DOHH2 (cell line): Measurements from ENCODE around the gene SNX20.

Source experiments
- H3F3A ChIP-seq: fragments of 200-600 bp; sonication (generic), shearing (Covaris generic); 2 replicates; pipeline ENCODE4 v1.6.0; 2016; ENCODE audit warnings: antibody characterized with exemption, mild to moderate bottlenecking; ENCODE audit not compliant: control insufficient read depth, insufficient read depth
- H3K27ac ChIP-seq: fragments of 200-600 bp; sonication (generic); 2 replicates; pipeline ENCODE4 v1.5.1; 2014; ENCODE audit warnings: low read depth, mild to moderate bottlenecking, low read length, moderate library complexity
- H3K27me3 ChIP-seq: fragments of 200-600 bp; sonication (generic); 2 replicates; pipeline ENCODE4 v1.6.1; 2014; ENCODE audit warnings: mild to moderate bottlenecking, low read length, mixed read lengths; ENCODE audit not compliant: control insufficient read depth
- H3K36me3 ChIP-seq: fragments of 200-600 bp; sonication (generic); 2 replicates; pipeline ENCODE4 v1.6.1; 2014; ENCODE audit warnings: mild to moderate bottlenecking, low read length, moderate library complexity, mixed read lengths; ENCODE audit not compliant: control insufficient read depth
- H3K4me1 ChIP-seq: fragments of 200-600 bp; sonication (generic); 2 replicates; pipeline ENCODE4 v1.6.1; 2014; ENCODE audit warnings: mild to moderate bottlenecking, low read length, mixed read lengths; ENCODE audit not compliant: control insufficient read depth
- H3K4me2 ChIP-seq: fragments of 200-600 bp; sonication (generic); 2 replicates; pipeline ENCODE4 v1.6.0; 2014; ENCODE audit warnings: mild to moderate bottlenecking, low read length, moderate library complexity
- H3K4me3 ChIP-seq: fragments of 200-600 bp; sonication (generic); 2 replicates; pipeline ENCODE4 v1.5.1; 2014; ENCODE audit warnings: mild to moderate bottlenecking, low read length, mixed read lengths
- H3K79me2 ChIP-seq: fragments of 200-600 bp; sonication (generic); 2 replicates; pipeline ENCODE4 v1.6.1; 2014; ENCODE audit warnings: mild to moderate bottlenecking, low read length, mixed read lengths; ENCODE audit not compliant: control insufficient read depth
- H3K9me2 ChIP-seq: fragments of 200-600 bp; sonication (generic); replicated peaks from 2 replicates; pipeline ENCODE4 v1.6.1; 2014; ENCODE audit warnings: mild to moderate bottlenecking, low read length, mixed read lengths; ENCODE audit not compliant: control insufficient read depth
- H3K9me3 ChIP-seq: fragments of 200-600 bp; sonication (generic); 2 replicates; pipeline ENCODE4 v1.6.1; 2014; ENCODE audit warnings: antibody characterized with exemption, low read length, mixed read lengths; ENCODE audit not compliant: control insufficient read depth, insufficient read depth
- H4K20me1 ChIP-seq: fragments of 200-600 bp; sonication (generic); 2 replicates; pipeline ENCODE4 v1.6.0; 2014; ENCODE audit warnings: low read depth, mild to moderate bottlenecking, antibody characterized with exemption, low read length, moderate library complexity; ENCODE audit not compliant: control insufficient read depth, insufficient read depth
- EZH2phosphoT487 ChIP-seq: fragments of 200-600 bp; sonication (generic); IDR thresholded peaks from 2 replicates; pipeline ENCODE4 v1.6.1; 2017; ENCODE audit warnings: borderline replicate concordance, mild to moderate bottlenecking, antibody characterized with exemption, low read length, moderate library complexity, mixed read lengths
- TF ChIP-seq, protein P1 (sequence below): fragments of 200-600 bp; sonication (generic); IDR thresholded peaks from one replicate; pipeline ENCODE4 v1.5.1; 2014; ENCODE audit warnings: antibody characterized with exemption, mild to moderate bottlenecking, low read depth, low read length; ENCODE audit not compliant: poor library complexity, severe bottlenecking

Gene SNX20

DNA sequence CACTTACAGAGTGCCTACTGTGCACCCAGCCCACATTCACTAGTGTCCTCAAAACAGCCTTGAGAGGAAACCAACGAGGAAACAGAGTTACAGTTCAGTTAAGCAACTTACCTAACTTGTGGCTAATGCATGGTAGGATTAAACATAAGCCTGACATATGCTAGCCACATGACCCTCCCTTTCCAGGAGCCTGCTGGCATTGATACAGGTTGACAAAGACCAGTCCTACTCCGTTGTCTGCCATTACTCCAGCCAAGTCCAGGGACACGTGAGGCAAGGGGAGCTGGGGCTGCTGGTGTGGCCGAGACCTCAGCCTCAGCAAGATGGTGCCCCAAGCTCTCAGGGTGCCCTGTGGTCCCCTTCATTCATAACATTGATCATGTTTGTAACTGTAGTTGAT lies 37.9 kb downstream of the SNX20 start:
- no peak overlapping the region for H3K27ac ChIP-seq
- no peaks in the 10 kb centered on the region for H3K79me2 ChIP-seq
- H4K20me1 ChIP-seq = no peaks in the 10 kb centered on the region
- H3K4me1 ChIP-seq = no peaks in the 10 kb centered on the region
- no peaks in the 10 kb centered on the region for H3K36me3 ChIP-seq
- no peaks in the 10 kb centered on the region for H3K9me3 ChIP-seq
- no peaks in the 10 kb centered on the region for H3K9me2 ChIP-seq
- no peaks in the 10 kb centered on the region for H3F3A ChIP-seq
- peaks cover 2% of the 10 kb centered on the region for H3K27me3 ChIP-seq
- H3K4me3 ChIP-seq = no peak overlapping the region
- TF ChIP-seq EZH2phosphoT487 = no peak
- TF ChIP-seq, protein P1, sequence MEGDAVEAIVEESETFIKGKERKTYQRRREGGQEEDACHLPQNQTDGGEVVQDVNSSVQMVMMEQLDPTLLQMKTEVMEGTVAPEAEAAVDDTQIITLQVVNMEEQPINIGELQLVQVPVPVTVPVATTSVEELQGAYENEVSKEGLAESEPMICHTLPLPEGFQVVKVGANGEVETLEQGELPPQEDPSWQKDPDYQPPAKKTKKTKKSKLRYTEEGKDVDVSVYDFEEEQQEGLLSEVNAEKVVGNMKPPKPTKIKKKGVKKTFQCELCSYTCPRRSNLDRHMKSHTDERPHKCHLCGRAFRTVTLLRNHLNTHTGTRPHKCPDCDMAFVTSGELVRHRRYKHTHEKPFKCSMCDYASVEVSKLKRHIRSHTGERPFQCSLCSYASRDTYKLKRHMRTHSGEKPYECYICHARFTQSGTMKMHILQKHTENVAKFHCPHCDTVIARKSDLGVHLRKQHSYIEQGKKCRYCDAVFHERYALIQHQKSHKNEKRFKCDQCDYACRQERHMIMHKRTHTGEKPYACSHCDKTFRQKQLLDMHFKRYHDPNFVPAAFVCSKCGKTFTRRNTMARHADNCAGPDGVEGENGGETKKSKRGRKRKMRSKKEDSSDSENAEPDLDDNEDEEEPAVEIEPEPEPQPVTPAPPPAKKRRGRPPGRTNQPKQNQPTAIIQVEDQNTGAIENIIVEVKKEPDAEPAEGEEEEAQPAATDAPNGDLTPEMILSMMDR = no peak
- H3K4me2 ChIP-seq = no peak overlapping the region

DNA sequence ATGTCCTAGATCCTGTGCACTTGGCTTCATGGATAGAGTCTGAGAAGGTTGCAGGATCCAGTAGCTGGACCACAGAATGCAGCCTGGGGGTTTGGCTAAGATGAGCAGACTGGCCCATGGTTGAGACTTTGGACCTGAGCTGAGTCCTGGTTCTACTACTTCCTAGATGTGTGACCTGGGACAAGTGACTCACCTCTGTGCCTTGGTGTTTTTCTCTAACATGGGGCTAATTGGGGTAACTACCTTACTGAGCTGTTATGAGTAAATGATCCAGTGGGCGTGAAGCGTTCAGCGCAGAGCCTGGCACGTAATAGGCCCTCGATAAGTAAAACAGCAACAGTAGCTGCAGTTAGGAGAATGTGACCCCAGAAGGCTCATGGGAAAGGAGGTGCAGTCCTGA lies 38.8 kb downstream of the SNX20 start:
- Histone ChIP-seq H3K79me2 (no peaks in the 10 kb centered on the region), H3K27me3 (peaks cover 2% of the 10 kb centered on the region), H4K20me1 (no peaks in the 10 kb centered on the region), H3K9me3 (no peaks in the 10 kb centered on the region), H3K4me2 (no peak overlapping the region), H3K4me1 (no peaks in the 10 kb centered on the region), H3K4me3 (no peak overlapping the region), H3F3A (no peaks in the 10 kb centered on the region), H3K36me3 (no peaks in the 10 kb centered on the region), H3K27ac (no peak overlapping the region), H3K9me2 (no peaks in the 10 kb centered on the region)
- TF ChIP-seq, protein P1 = no peak

DNA sequence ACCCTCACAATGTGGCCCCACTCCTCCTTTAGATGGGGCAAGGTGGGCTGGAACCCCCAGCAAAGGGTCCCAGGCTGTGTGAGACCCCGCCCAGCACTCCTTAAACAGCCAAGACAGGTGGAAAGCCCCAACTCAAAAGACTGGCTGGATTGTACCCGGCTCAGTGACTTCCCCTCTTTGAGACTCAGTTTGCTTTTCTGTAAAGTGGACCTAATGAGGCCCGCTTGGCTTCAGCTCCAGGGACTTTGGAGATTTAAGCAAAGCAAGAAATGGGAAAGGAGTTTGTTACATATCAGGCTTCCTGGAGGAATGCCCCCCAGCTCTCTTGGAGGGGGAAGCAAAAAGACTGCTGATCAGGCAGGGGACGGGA lies 39.3 kb downstream of the SNX20 start:
- Histone ChIP-seq H3K4me3 (no peak overlapping the region), H3K27ac (no peak overlapping the region), H4K20me1 (no peaks in the 10 kb centered on the region)

More for the DNA sequence above, 39.3 kb downstream of the SNX20 start:
- Histone ChIP-seq H3K4me1 (no peaks in the 10 kb centered on the region), H3K27me3 (no peaks in the 10 kb centered on the region; the same call in 1 of the 2 replicates), H3K9me2 (no peaks in the 10 kb centered on the region), H3K36me3 (no peaks in the 10 kb centered on the region), H3K79me2 (no peaks in the 10 kb centered on the region), H3K4me2 (no peak overlapping the region), H3K9me3 (no peaks in the 10 kb centered on the region), H3F3A (no peaks in the 10 kb centered on the region)
- no peak for TF ChIP-seq EZH2phosphoT487
- TF ChIP-seq, protein P1 = no peak
